ENCODE results near the gene CD83.

Gene CD83

DNA sequence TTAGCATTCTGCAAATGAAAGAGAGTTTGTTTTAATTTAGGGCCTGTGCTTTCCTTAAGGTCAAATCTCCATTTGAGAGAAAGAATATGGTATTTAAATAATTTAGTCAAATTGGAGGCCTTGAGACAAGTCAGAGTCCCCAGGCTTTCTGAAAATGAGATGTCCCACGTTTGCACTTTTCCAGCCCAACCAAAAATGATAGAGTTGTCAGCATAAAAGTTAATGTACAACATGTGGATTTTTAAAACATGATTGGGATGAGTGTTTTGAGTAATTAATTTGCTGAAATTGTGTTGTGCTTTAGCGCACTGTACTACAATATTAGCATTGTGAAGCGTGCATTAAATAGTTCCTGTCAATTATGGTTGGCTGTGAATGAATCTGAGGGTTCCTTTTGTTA is 10.0 kb downstream of the CD83 start:
- DNase-seq: no peak

- DNase-seq: no peak
Observed at GRCh38 chr6:14128012-14128411, 10.4 kb downstream of the CD83 start.

GRCh38 chr6:14128746-14129145 is 11.2 kb downstream of the CD83 start:
- DNase-seq: no peak

DNA sequence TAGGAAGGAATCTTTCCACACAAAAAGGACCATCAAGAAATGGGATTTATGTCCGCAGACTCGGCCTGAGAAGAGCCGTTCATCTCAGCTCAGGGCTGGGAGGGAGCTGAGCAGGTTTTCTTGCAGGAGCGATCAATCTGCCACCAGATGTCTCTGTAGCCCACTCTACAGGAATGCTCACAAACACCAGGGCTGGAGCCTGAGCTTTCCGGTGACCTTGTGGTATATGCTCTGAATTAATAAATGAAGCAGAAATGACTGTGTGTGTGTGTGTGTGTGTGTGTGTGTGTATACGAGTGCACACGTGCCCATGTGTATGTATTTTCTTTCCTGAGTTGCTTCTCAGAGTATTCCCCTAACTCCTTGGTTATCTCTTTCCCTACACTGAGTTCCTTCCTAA is 12.0 kb downstream of the CD83 start:
- DNase-seq: no peak

- DNase-seq: no peak
Observed at GRCh38 chr6:14130435-14131075, 13.0 kb downstream of the CD83 start.

DNA sequence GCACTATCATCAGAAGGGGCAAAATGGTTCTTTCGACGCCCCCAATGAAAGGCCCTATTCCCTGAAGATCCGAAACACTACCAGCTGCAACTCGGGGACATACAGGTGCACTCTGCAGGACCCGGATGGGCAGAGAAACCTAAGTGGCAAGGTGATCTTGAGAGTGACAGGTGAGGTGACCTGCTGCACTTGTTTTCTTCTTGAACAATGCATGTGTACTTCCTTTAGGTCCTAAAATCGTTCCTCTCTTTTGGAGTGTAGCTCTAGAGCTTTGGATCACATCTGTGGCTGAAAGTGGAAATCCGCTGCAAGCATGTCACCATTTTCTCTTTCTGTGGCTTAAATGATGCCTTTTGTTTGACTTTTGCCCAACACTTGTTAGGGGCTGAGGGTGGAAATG is 14.0 kb downstream of the CD83 start:
- DNase-seq: no peak

- DNase-seq: no peak
Observed at GRCh38 chr6:14132244-14132920, 14.8 kb downstream of the CD83 start.

- DNase-seq: no peak
Observed at GRCh38 chr6:14132921-14133275, 15.3 kb downstream of the CD83 start.

DNA sequence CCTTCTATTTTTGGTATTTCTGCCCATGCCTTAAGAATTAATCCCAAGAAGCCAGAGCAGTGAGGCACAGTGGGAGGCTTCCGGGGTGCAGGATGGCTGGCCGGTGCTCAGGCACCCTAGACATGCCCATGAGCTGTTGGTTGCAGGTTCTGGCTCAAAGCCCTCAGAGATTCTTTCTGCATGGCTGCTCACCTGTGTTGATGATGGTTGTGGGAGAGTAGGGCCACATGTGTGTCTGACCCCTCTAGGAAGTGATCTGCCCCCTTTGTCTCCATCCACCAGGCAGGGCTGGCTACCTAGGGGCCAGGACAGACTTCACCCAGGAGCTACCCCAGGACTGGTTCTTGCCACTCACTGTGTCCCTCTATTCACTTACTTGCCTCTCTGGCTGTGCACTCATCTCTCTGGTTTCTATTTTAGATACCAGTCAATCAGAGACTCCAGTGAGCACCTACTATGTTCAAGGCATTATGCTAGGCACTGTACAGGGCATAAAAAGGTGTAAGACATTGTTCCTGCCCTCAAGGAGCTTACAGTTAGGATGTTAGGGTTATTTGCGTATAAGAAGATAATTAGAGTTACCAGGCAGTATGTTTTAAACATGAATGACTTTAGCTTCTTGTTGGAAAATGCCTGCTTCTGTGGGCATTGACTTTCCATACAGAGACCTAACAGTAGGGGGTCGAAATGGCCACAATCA is 16.8 kb downstream of the CD83 start:
- DNase-seq: no peak

DNA sequence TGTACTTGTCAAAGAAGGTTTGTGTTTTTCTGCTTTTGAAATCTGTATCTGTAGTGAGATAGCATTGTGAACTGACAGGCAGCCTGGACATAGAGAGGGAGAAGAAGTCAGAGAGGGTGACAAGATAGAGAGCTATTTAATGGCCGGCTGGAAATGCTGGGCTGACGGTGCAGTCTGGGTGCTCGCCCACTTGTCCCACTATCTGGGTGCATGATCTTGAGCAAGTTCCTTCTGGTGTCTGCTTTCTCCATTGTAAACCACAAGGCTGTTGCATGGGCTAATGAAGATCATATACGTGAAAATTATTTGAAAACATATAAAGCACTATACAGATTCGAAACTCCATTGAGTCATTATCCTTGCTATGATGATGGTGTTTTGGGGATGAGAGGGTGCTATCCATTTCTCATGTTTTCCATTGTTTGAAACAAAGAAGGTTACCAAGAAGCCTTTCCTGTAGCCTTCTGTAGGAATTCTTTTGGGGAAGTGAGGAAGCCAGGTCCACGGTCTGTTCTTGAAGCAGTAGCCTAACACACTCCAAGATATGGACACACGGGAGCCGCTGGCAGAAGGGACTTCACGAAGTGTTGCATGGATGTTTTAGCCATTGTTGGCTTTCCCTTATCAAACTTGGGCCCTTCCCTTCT is 18.4 kb downstream of the CD83 start:
- DNase-seq: no peak

DNA sequence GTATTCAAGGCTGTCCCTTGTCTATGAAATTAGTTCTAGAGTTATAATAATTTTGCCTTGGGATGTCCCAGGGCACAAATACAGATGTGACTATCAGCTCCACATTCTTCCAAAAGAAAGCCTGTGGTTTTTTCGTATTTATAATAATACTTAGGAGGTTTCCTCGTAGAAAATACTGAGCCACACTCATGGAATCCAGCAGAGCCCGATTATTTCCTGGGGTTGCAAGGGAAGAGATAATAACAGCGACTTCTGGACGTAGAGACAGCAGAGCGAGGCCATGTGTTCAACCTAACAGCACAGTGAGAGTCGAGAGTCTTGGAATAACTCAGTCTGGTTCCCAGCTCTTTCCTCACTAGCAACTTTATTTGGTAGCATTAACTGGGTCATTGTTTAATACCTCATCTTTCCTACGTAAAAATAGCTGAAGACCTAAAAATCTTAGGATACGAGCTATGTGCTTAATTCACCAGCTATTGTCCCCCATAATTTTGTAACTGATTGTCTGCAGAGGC is 21.2 kb downstream of the CD83 start:
- DNase-seq: no peak

- DNase-seq: no peak
Observed at GRCh38 chr6:14141351-14142062, 23.9 kb downstream of the CD83 start.

DNA sequence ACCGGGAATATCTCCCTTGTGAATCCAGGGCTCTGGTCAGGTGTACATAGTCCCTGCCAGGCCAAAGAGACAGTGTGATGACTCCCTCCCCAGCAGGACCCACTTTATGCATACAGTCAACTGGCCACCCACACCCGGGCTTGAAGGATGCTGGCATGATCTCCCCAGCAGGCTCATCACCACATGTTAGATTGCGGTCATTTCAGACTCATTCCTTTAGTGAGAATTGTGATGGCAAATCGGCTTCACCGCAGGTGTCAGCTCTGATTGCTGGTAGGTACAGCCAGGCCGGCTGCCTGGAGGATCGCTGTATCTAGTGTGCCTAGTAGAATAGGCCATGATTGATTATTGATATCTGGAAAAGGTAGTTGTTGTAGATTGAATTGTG is 24.5 kb downstream of the CD83 start:
- DNase-seq: no peak

GRCh38 chr6:14142511-14143223 is 25.1 kb downstream of the CD83 start:
- no peak for DNase-seq

GRCh38 chr6:14143305-14143704 is 25.7 kb downstream of the CD83 start:
- DNase-seq: no peak

DNA sequence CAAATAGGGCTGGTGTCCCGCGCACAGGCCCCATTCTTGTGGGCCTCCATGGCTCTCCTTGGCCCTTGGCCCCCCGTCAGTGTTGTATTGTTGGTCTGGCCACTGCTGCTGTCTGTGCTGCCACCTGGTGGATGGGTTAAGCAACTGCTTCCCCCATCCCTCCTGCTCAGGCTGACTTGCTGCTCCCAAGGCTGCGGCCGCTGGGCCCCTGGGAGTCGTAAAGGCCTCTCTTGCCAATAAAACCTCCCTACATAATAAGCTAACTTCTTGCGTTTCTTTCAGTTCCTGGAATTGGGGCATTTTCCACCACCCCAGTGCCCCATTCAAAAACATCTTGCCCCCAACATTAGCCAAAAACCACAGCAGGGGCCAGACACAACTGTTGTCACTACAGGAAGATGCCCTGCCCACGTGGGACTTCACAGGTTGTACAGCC is 27.1 kb downstream of the CD83 start:
- peak; percentile 11 for DNase-seq

DNA sequence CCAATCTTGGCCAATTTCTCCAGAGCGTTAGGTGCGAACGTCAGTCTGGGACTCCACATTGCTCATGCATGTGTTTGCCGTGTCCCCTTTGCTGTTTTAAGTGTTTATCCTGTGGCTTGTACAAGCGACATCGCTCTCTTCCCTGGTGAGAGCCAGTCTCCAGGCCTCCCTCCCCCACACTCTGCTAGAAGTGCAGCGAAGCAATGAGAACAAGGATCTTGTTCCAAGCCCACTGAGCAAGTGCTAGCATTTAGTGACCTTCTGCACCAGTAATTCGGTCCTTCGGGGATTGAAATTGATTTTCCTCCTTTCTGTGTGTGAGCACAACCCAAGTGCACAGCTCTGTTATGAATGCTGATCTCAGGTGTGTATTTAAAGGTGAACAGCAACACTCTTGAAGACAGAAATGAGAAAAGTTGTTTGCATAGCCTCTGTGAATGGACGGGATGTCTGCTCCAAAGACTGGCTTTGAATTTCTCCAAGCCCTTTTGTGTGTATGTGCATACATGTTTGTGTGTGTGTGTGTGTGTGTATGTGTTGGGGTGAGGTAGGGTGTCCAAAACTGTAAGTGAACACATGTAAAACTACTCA is 29.0 kb downstream of the CD83 start:
- DNase-seq: no peak

GRCh38 chr6:14147891-14148290 is 30.3 kb downstream of the CD83 start:
- no peak for DNase-seq

- DNase-seq: no peak
Observed at GRCh38 chr6:14148471-14148870, 30.9 kb downstream of the CD83 start.

DNA sequence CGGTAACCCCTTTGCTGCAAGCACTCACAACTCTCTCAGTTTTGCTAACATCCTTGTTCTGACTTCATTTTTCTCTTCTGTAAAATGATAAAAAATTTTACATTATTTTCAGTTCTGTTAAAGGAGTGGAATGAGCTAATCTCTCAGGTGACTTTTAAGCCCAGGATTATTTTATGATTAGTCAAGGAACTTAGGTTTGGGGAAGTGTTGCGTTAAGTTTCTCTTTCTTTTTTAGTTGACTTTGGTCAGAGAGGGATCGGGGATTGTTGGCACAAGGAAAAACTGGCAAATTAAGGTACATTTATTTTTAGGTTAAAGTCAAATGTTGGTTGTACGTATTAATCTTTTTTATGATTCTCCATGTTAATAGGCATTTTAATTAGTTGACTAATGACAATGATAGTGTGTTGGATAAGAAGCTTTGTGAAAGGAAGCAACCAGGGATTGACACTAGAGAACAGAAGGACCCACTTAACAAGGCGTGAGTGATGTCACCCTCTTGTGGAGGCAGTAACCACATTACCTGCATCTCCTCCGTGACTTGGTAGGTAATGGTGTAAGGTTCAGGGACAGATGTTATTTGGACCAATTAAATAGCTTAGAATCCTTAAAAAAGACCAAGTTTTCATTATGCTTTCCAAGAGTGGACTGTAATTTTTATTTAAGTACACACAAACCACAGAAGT is 31.6 kb downstream of the CD83 start:
- no peak for DNase-seq

DNA sequence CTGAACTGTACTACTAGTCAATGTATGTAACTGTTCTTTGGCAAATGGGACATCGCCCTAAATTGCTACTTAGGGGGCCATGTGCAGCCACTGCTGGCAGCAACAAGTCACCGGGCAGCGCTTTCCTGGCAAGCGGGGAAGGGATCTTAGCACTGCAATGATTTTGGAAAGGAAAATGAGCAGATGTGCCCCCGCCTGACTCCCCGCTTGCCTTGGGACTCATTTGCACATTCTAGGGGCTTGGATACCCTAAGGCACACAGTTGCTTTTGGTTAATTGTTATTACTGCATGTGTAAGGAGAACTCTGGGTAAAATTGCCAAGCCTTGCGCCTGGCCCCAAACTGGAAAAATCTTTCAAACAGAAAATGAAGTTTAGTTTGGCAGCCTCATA is 32.2 kb downstream of the CD83 start:
- DNase-seq: no peak
